Measurements from ENCODE around the gene KCNQ1.

Gene KCNQ1

DNA sequence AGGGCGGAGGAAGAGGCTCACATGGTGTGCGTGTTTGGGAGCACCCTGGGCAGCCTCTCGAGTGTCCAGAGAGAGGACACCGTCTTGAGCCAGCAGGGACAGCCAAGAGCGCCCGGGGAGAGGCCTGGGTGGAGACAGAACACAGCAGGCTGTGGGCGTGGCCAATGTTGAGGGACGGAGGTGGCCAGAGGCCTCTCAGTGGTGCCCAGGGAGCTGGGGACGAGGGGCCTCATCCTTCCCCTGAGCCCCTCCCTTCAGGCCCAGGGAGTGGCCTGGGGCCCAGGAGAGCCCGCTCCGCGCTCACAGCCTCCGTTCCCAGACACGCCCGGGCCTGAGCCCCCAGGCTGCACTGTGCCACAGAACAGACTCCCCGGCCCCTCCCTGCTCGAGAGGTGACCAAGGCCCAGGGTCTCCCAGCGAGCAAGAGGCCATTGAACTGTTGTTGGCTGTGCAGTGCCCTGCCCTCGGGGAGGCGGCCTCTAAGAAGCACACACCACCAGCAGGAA, 392.3 kb downstream of the KCNQ1 start:
- no peak for DNase-seq

DNA sequence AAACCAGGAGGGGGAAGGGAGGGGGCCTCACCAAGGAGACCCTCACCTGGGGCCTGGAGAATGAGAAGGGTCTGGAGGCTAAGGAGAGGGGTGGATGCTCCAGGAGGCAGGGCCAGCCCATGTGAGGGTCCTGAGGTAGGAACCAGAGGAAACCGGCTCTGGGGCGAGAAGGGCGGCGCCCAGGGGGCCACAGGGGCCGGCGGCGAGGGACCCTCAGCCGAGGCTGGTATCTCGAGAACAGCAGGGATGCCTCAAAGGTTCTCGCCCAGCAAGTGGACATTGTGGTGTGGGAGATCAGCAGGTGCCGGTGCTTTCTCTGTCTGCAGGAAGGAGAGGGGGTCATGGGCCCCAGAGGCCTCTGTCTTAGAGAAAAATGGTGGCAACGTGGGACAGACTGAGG, 392.8 kb downstream of the KCNQ1 start:
- no peak for DNase-seq

DNA sequence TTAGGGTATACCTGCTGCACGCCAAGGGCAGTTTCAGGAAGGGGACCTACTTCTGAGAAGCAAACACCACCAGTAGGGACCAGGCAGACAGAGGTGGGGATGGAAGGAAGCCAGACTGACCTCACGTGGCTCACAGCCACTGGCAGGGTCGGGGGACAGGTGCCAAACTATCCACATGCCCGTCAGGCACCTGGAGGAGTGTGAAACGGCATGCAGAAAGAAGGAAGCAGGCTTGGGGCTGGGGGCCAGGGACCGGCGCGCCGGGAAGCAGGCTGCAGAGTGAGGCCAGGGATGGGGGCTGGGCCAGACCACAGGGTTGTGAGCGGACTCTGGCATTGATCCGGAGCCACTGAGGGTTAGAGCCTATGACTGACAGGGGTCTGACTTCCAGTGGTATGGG, 393.3 kb downstream of the KCNQ1 start:
- DNase-seq, result no peak

DNA sequence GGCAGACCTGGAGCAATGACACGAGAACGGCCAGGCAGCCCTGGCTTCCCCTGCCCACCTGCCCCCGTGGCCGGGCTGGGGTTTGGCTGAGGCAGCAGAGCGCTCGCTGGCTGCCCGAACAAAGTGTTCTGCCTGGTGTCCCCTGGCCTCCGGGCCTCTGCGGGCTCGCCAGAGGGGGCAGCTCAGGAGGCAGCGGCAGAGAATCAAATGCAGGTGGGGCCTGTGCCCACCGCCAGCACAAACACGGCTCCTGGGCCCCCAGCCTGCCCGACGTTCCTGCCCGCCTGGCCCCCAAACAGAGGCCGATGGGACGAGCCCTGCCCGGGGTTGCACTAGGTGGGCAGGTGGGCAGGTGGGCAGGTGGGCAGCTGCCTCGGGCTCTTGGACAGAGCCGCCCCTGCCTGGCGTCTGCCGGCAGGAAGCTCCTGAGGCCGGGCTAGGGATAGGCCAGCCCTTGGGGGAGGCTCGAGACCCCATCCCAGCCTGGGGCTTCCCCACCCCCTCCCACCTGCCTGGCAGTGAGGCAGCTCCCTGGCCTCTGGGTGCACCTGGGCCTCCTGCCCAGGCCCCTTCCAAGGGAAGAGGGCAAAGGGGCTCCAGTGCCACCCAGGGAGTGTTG, 394.0 kb downstream of the KCNQ1 start:
- DNase-seq, result no peak

DNA sequence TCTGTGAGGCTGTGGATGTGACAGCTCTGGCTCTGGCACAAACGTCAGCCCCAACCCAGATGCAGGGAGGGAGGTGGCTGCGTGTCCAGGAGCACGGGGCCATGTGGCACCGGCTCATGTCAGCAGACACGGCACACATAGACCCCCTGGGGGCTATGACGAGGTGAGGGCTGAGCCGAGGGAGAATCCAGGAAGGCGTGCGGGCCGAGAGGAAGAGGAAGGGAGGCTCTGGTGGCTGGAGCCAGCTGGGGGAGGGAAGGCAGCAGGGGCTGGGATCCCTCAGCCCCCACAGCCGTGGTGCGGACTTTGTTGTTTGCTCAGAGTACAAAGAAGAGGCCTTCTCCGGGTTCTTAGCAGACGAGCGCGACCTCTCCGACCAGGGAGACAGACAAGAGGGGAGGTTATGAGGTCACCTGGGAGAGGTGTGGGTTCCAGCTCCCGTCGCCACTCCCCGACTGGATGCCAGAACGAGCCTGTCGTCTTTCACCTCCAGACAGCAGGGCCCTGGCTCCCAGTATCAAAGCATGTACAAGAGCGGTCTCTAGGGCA, 394.7 kb downstream of the KCNQ1 start:
- no peak for DNase-seq

DNA sequence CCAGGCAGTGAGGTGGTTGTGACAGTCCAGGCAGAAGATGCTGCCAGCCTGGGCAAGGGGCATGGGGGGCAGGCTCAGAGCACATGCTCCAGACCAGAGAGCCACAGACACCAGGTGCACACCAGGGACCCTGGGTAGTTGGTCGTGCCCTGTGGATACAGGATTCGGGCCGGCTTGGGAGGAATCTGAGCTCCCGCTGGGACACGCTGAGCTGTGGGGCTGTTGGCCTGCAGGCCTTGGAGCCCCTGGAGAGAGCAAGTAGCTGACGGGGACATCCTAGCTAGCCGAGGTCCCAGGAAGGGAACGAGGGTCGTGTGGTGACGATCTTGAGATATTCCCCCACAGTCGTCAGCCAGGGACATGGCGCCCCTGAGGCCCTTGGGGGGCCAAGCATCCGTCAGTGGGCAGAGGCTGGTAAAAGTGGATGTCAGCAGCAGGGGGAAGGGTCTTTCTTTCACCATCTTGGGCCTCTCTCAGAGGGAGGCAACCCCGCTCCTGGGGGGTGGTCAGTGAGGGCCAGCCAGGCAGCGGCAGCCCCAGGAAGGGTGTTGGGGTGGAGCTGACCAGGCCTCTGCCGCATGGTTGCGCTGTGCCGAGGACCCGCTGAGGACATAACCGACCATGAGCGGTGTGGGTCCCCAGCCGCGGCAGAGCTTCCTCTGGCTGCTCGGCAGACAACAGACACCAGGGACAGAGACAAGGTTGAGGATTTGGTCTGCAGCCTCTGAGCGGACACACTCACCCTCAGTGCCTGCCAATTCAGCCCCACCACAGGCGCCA, 396.8 kb downstream of the KCNQ1 start:
- DNase-seq, result no peak

DNA sequence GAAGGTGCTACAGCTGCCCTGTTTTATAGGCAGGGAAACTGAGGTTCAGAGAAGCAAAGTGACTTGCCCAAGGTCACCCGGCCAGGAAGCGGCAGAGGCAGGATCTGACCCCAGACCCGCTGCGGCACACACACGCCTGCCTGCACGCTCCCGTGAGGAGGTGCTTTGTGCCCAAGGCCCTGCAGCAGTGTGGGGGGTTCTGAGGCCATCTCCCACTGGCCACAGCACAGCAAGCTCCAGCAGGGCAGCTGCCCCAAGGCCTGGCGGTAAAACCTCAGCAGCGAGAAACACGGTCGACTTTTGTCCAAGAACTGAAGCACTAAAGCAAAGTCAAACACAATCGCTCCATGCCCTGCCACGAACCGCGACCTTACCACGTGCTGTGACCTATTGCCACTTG, 398.1 kb downstream of the KCNQ1 start:
- DNase-seq, result no peak

DNA sequence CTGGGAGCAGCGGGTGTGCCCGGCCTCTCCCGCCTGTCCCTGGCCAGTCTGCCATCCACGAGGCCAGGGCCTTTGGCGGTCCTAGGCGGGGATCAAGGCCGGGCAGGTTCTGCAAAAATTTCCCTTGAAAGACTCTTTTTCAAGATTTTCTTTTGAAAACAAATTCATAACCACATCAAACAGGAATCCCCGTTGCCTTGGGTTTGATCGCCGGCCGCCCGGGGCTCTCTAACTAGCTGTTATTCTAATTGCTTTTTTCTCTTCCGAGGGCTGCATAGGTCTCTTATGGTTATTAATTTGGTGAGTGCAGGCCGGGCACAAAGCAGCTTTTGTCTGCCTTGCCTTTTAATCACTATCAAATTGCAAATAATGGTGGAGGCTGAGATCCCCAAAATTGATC, 398.7 kb downstream of the KCNQ1 start:
- DNase-seq, result no peak

DNA sequence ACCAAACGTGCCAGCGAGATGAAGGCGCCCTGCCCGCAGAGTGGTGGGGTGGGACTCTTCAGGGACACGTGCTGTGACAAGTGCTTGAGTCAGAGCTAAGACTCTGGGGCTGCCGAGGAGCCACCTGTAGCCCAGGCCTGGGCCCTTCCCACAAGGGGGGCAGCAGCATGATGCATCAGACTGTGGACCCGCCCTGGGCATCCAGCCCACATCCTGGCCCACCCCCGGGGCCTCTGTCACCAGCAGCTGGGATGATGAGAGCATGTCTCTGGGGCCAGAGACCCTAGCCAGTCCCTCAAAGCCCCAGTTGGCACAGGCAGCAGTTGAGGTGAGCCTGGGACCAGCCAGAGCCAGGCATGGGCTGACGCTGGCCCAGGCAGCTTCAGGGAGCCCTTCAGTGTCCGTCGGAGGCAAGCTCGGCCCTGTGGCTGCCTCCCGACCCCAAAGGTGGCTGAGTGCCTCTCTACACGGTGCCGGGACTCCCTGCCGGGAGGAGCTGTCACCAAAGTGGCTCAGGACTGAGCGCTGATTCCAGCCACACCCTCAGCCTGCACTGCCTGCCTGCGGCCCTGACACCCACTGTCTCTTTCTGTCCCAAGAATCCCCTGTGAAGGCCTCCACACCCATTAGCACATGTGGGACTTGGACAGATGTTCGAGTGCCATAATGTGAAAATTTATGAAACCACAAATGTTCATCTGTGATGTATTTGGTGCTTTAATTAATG, 399.5 kb downstream of the KCNQ1 start:
- no peak for DNase-seq

DNA sequence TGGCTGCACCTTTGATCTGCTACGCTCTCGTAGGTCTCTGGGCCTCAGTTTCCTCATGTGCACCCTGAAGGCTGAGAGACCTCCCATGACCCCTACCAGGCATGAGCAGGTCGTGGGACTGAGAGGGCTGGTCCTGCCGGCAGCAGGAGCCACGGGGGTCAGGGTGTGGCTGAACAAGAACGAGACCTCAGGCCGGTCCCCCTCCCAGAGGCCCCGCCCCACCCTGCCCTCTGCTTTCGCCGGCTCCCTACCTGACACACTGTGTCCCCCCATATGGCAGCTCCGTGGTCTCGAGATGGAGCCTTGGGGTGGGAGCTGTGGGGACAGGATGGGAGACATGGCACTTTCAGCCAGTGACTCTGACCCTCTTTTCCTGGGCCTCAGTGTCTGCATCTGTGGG, 400.2 kb downstream of the KCNQ1 start:
- no peak for DNase-seq

DNA sequence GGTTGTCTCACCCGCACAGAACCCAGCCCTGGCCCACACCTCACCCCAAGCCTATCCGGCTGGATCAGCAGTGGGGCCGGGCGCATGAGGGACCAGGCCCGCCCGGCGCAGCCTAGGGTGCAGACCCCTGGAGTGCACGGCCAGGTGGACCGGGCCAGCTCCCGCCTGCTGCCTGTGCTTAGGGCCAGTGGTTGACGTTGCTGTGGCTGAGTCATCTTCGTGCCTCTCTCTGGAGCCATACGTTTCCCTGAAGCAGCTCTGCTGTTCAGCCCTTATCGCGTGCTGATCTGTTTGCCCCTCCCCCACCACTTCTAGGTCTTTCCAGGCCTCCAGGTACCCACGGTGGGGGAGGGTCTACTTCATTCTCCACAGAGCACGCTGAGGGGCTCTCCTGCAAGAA, 401.2 kb downstream of the KCNQ1 start:
- DNase-seq, result no peak

DNA sequence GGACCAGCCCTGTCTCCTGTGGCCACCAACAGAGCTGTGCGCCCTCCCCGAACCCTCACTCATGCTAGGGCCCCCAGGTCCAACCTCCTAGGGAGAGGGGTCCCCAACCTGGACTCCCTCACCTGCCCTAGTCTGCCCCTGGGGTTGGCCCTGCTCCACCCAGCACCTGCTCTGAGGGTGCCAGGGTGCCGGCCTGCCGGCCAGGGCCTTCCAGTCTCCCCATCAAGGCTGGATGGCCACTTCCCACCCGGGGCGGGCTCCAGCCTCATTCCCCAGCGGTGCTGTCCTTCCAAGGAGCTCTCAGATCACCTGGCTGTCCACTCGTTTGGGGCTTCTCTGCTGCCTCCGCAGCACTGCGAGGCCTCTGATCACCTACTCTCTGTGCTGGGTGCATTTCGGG, 401.7 kb downstream of the KCNQ1 start:
- no peak for DNase-seq

DNA sequence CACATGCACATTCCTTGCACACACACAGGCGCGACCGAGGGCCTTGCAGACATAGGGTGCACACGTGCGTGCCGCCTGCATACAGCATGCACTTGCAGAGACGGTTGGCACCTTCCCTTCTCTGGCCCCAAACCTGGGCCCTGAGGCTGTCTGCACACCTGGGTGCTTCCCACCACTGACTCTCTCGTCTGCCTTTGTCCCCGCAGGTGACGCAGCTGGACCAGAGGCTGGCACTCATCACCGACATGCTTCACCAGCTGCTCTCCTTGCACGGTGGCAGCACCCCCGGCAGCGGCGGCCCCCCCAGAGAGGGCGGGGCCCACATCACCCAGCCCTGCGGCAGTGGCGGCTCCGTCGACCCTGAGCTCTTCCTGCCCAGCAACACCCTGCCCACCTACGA, 402.8 kb downstream of the KCNQ1 start:
- DNase-seq, result no peak

DNA sequence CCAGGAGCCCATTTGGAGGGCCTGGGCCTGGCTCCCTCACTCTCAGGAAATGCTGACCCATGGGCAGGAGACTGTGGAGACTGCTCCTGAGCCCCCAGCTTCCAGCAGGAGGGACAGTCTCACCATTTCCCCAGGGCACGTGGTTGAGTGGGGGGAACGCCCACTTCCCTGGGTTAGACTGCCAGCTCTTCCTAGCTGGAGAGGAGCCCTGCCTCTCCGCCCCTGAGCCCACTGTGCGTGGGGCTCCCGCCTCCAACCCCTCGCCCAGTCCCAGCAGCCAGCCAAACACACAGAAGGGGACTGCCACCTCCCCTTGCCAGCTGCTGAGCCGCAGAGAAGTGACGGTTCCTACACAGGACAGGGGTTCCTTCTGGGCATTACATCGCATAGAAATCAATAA, 403.7 kb downstream of the KCNQ1 start:
- DNase-seq, result no peak

DNA sequence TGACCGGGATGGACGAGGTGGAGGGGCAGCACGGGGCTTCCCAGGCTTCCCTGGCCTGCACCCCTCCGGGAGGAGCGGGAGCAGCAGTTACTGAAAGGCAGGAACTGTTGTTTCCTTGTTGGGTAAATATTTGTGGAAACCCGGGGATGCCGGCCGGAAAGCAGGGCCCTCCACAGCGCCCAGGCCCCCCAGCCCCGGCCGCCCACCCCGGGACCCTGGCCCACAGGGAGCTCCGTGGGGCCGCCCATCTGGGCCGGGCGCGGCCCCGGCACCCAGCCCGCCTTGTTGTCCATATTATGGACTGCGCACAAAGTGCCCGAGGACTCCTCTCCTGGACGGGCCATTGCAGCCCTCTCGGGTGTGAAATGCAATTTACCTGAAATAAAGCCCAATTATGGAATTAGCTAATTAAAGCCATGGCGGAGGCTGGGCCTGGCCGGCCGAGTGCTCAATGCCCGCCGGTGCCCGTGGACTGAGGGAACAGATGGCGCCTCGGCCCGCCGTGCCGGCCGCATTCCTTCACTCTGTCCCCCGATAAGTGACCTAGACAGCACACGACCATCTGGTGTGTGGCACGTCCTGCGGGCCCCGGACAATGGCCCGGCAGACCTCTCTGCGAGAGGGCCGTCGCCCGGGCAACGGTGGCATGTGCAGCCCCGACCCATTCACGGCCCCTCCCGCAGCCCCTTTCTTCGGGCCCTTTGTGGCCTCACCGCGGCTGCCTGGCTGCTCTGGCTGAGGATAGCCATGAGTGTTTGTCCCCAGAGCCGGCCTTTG, 405.4 kb downstream of the KCNQ1 start:
- DNase-seq, result no peak

DNA sequence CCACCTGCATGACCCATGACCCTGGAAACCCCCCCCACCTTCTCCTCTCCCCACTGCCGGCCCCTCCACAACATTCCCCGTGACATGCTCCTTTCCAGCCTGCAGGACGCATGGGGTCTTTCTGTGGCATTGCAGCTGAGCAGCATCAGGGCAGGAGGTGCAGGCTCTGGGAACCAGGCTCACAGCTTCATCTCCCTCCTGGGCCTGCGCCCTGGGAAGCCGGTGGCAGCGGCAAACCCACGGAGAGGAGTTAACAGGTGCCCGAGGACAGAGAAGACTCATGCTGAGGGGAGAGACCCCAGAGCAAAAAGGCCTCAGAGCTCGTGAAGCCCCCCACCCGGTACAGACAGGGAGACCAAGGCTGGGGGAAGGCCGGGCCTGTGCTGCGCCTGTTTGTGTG, 408.6 kb downstream of the KCNQ1 start:
- no peak for DNase-seq

DNA sequence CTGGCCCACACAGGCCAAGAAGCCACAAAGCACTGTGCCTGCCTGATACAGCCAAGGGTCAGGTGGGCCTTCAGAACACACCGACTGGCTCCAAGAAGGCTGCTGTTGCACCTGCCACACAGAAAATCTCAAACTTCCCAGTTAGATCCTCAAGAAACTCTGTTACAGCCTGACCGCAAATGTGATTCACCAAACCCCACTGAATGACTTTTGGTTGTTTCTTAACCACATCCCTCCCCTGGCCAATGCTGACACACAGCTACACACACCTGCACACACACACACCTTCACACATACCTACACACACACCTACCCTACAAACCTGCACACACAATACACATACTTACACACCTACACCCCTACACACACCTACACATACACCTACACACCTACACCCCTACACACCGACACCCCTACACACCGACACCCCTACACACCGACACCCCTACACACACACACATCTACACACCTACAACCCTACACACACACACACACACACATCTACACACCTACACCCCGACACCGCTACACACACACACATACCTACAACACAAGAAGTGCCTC, 409.3 kb downstream of the KCNQ1 start:
- DNase-seq, result no peak

DNA sequence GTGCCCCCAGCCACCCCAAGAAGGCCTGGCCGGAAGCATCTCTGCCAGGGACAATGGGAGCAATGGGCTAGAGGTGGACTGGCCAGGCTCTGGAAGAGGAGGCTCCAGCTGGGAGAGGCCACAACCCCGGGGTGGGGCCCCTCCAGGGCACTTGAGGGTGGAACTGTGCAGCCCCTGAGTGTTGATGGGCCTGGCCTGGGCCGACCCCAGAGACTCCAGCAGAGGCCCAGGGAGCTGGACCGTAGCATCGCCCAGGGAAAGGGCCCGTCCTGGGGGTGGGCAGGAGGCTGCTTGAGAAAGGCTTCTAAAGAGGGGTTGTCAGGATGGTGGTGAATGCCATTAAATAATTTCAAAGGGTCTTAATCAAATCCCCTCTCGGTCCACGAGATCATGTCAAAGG, 410.4 kb downstream of the KCNQ1 start:
- DNase-seq, result no peak

DNA sequence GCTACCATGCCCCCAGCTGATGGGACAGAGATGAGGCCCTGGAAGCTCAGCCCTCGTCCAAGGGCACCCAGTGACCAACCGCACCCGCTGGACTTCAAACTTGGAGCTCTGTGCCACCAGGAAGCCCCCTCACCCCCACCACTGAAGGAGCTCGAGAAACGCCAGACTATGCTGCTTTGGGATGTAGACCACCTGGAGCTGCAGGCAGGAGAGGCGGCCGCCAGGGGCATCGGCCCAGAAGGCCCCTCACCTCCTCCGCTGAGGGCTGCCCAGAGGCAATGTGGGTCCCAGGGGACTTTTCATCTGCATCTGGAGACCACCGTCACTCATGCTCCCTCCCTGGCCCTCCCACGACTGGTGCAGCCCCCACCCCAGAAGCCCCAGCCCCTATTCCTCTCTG, 412.5 kb downstream of the KCNQ1 start:
- DNase-seq, result no peak

DNA sequence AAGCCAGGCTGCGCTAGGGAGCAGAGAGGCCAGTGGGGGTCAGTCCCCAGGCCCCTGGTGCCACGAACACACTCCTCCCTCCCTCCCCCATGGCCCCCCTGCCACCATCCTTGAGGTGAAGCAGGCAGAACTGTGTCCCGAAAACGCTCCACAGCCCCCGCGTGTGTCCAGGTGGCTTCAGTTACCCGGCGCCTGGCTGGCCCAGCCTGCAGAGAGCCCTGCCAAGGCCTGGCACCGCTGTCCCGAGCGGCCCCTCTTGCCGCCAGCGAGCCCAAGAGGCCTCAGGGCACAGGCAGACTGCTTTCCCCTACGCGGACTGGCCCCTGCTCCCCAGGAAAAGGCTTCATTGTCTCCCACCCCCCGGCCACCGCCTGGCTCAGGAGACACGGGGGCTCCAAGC, 413.1 kb downstream of the KCNQ1 start:
- no peak for DNase-seq

DNA sequence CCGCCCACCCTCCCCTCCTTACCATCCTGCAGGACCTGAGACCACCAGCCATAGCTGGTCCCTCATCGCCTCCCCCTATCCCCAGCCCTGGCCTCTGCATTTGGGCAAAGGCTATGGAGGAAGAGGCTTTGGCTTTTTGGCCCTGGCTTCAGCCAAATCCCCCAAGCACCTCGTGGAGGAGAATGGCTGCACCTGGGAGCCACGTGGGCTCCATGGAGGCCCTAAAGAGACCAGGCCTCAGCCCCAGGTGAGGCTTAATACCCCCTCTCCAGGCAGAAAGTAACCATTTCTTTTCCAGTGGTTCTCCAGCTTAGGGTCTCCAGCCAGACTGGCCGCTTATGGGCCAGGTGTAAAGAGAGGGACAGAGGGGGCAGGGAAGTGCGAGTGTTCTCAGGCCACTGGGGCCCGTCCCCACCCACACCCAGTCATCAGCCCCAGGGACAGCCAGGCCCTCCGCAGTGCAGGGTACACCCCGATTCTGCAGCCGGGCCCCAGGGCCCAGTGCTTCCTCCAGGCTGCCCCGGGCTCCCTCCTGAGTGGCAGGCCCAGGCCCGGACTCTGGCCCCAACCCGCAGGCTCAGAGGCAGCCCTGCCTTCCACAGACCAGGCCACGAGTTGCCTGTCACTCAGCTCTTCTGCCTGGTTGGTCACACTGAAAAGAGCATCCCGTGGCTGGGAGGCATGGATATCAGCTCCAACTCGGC, 414.3 kb downstream of the KCNQ1 start:
- DNase-seq, result no peak

DNA sequence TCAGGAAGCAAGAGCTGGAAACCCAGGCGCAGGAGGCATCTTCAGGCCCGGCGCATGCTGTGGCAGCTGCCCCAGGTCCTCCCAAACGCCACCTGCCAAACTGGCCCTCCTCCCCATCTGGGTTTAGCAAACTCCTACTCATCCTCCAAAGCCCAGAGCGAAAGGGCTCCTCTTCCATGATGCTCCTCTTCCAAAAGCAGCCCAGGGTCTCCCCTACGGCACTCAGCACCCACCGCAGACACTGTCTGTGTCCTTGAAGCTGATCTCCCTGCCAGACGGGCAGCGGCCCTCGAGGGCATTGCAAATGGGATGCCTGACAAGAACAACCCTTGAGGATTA, 414.9 kb downstream of the KCNQ1 start:
- DNase-seq, result no peak

Measured in DMS153 (cell line).